A549 (cell line): ENCODE measurements around the gene NEDD4L. TPM values are rescaled to one million over a fixed set of nuclear protein-coding genes. Genes with fewer than 3 reads are reported as not detected.

ENCODE experiments used
- ATAC-seq, 2 experiments: fragments of 200-7000 bp in 1 of 2; fragments of >200 bp in 1 of 2; cut with Nextera tagmentation in 1 of 2; cut with Tn5 transposase in 1 of 2; 3 replicates each; pipeline versions ENCODE4 v1.8.0 to v1.9.1; 2018 to 2020; ENCODE audit warnings: mild to moderate bottlenecking in 1 of 2, moderate library complexity in 1 of 2
- CTCF ChIA-PET: fragments of 300-600 bp; sonication (Branson Sonifier 250); formaldehyde crosslinking; extraction: SDS; loops from one replicate; lab custom pipeline; 2021; ENCODE audit warnings: antibody characterized with exemption, inconsistent platforms; lab: Yijun Ruan, JAX
- POLR2A ChIA-PET: fragments of 350-600 bp; formaldehyde crosslinking; extraction: SDS; loops from one replicate; lab custom pipeline; 2021; ENCODE audit warnings: antibody characterized with exemption, inconsistent platforms; lab: Yijun Ruan, JAX
- DNase-seq, 2 experiments: peaks; one replicate each; pipeline versions ENCODE4 v3.0.0 to v3.0.0-alpha.2; 2011 to 2016; ENCODE audit warnings: low read depth in 1 of 2, low spot score in 1 of 2
- FAIRE-seq: peaks from 2 replicates; lab custom pipeline; 2011; peaks lifted over from hg19 to GRCh38; lab: Jason Lieb, UNC
- H3K27ac ChIP-seq, 2 experiments: fragments of >200 bp; sonication (Bioruptor Twin); formaldehyde crosslinking; 3 replicates each; pipeline ENCODE4 v1.5.1; 2016 to 2017
- H3K4me1 ChIP-seq: fragments of >200 bp; sonication (Bioruptor Twin); formaldehyde crosslinking; 3 replicates; pipeline ENCODE4 v1.6.1; 2016
- H3K4me2 ChIP-seq: fragments of >200 bp; sonication (Bioruptor Twin); formaldehyde crosslinking; 3 replicates; pipeline ENCODE4 v1.6.1; 2016
- H3K4me3 ChIP-seq: fragments of >200 bp; sonication (Bioruptor Twin); formaldehyde crosslinking; 3 replicates; pipeline ENCODE4 v1.5.1; 2016
- H3K9me3 ChIP-seq: fragments of >200 bp; sonication (Bioruptor Twin); formaldehyde crosslinking; 3 replicates; pipeline ENCODE4 v1.6.1; 2016
- BCL3 ChIP-seq: fragments of >200 bp; sonication (Bioruptor Twin); formaldehyde crosslinking; IDR thresholded peaks from 3 replicates; pipeline ENCODE4 v1.6.1; 2016
- BHLHE40 ChIP-seq: IDR thresholded peaks from 2 replicates; pipeline ENCODE4 v1.6.1; 2012; ENCODE audit warnings: low read depth, low read length, inconsistent platforms
- CBX2 ChIP-seq: fragments of 200-600 bp; sonication (generic); IDR thresholded peaks from 2 replicates; pipeline ENCODE4 v1.6.1; 2016; ENCODE audit warnings: low read depth, mild to moderate bottlenecking, borderline replicate concordance
- CBX8 ChIP-seq: fragments of 200-600 bp; sonication (generic); IDR thresholded peaks from 2 replicates; pipeline ENCODE4 v1.6.1; 2016
- CEBPB ChIP-seq, 2 experiments: fragments of >200 bp in 1 of 2; sonication (Bioruptor Twin) in 1 of 2; formaldehyde crosslinking in 1 of 2; IDR thresholded peaks; 2 replicates each; pipeline ENCODE4 v1.6.1; 2012 to 2016
- ELK1 ChIP-seq: fragments of 150-350 bp; IDR thresholded peaks from 2 replicates; pipeline ENCODE4 v1.6.1; 2014; ENCODE audit warnings: low read depth, mild to moderate bottlenecking, low read length
- FOSB ChIP-seq: fragments of 250-450 bp; sonication (Bioruptor Pico); IDR thresholded peaks from 2 replicates; pipeline ENCODE4 v1.5.0; 2020; ENCODE audit warnings: mild to moderate bottlenecking, moderate library complexity
- FOSL2 ChIP-seq, 2 experiments: fragments of 450-650 bp in 1 of 2; fragments of >200 bp in 1 of 2; sonication (Bioruptor Twin) in 1 of 2; formaldehyde crosslinking; IDR thresholded peaks; 2 replicates each; pipeline versions ENCODE4 v1.5.0 to v1.6.1; 2016 to 2020; ENCODE audit warnings: mild to moderate bottlenecking in 1 of 2, moderate library complexity in 1 of 2
- GATA3 ChIP-seq: IDR thresholded peaks from 2 replicates; pipeline ENCODE4 v1.6.1; 2012; ENCODE audit warnings: borderline replicate concordance
- HDAC2 ChIP-seq: fragments of 200-600 bp; sonication (generic); IDR thresholded peaks from 2 replicates; pipeline ENCODE4 v1.6.1; 2016
- HEYL ChIP-seq: fragments of 250-450 bp; sonication (Bioruptor Pico); IDR thresholded peaks from 2 replicates; pipeline ENCODE4 v1.8.0; 2021; ENCODE audit warnings: mild to moderate bottlenecking, moderate library complexity
- HOXA7 ChIP-seq: fragments of 250-450 bp; sonication (Bioruptor Pico); IDR thresholded peaks from 2 replicates; pipeline ENCODE4 v1.5.0; 2020; ENCODE audit warnings: mild to moderate bottlenecking, moderate library complexity
- HOXB5 ChIP-seq: fragments of 250-450 bp; sonication (Bioruptor Pico); IDR thresholded peaks from 2 replicates; pipeline ENCODE4 v1.5.0; 2020; ENCODE audit warnings: mild to moderate bottlenecking, moderate library complexity
- JUNB ChIP-seq: fragments of >200 bp; sonication (Bioruptor Twin); formaldehyde crosslinking; IDR thresholded peaks from 2 replicates; pipeline ENCODE4 v1.6.1; 2016
- KDM1A ChIP-seq: fragments of 200-600 bp; sonication (generic); IDR thresholded peaks from 2 replicates; pipeline ENCODE4 v1.6.1; 2016; ENCODE audit warnings: low read depth, mild to moderate bottlenecking
- MAFK ChIP-seq: fragments of 450-650 bp; IDR thresholded peaks from 2 replicates; pipeline ENCODE4 v1.6.1; 2014; ENCODE audit not compliant: partially characterized antibody
- MAX ChIP-seq: IDR thresholded peaks from 2 replicates; pipeline ENCODE4 v1.6.1; 2012
- MAZ ChIP-seq: fragments of 150-350 bp; IDR thresholded peaks from 2 replicates; pipeline ENCODE4 v1.6.1; 2014; ENCODE audit warnings: antibody characterized with exemption, low read depth, low read length, borderline replicate concordance
- NR3C1 ChIP-seq: fragments of >200 bp; sonication (Bioruptor Twin); formaldehyde crosslinking; IDR thresholded peaks from 3 replicates; pipeline ENCODE4 v1.6.1; 2017
- PHF8 ChIP-seq: fragments of 200-600 bp; sonication (generic); IDR thresholded peaks from 2 replicates; pipeline ENCODE4 v1.6.1; 2016; ENCODE audit warnings: low read depth, mild to moderate bottlenecking, antibody characterized with exemption, moderate library complexity, borderline replicate concordance
- POLR2A ChIP-seq: IDR thresholded peaks from 2 replicates; pipeline ENCODE4 v1.6.1; 2012; ENCODE audit warnings: mild to moderate bottlenecking, low read length
- RFX5 ChIP-seq: fragments of 450-650 bp; IDR thresholded peaks from 2 replicates; pipeline ENCODE4 v1.7.1; 2014; ENCODE audit warnings: antibody characterized with exemption, mild to moderate bottlenecking, moderate library complexity
- RNF2 ChIP-seq: fragments of 200-600 bp; sonication (generic); IDR thresholded peaks from 2 replicates; pipeline ENCODE4 v1.6.1; 2016; ENCODE audit warnings: low read depth, mild to moderate bottlenecking, antibody characterized with exemption, moderate library complexity, borderline replicate concordance
- SMC3 ChIP-seq: fragments of >200 bp; sonication (Bioruptor Twin); formaldehyde crosslinking; IDR thresholded peaks from 3 replicates; pipeline ENCODE4 v1.6.1; 2018; ENCODE audit warnings: inconsistent platforms
- ZFP36 ChIP-seq: fragments of 450-650 bp; IDR thresholded peaks from 2 replicates; pipeline ENCODE4 v1.6.1; 2014; ENCODE audit warnings: borderline replicate concordance; ENCODE audit not compliant: partially characterized antibody
- ZSCAN20 ChIP-seq: fragments of 250-450 bp; sonication (Bioruptor Pico); IDR thresholded peaks from 2 replicates; pipeline ENCODE4 v1.8.0; 2022; ENCODE audit warnings: mild to moderate bottlenecking, moderate library complexity
- WGBS: methylation state at CpG from one replicate; pipeline ENCODE4 v1.1.6; 2017; ENCODE audit errors: missing lambda C conversion rate; 5-methylcytosine and 5-hydroxymethylcytosine counted together
- polyA plus RNA-seq, 4 experiments: library from polyadenylated mRNA; depleted of rRNA in 3 of 4; stranded (reverse); fragments of >200 nt; fragmentation: RNase III in 1 of 4; extraction: RNeasy Plus Mini Kit Qiagen cat#74134 plus additional on column Dnase treatment in 1 of 4; gene quantifications; 2 replicates in 3 of 4; 3 replicates in 1 of 4; pipeline ENCODE4 v1.2.3, GENCODE V29; 2011 to 2017
- TF ChIP-seq, protein P1 (sequence below): fragments of 200-600 bp; sonication (generic); IDR thresholded peaks from 2 replicates; pipeline ENCODE4 v1.6.1; 2016; ENCODE audit warnings: antibody characterized with exemption, mild to moderate bottlenecking, moderate library complexity
- TF ChIP-seq, protein P2 (sequence below): fragments of 250-450 bp; sonication (Bioruptor Pico); IDR thresholded peaks from 2 replicates; pipeline ENCODE4 v1.5.0; 2021; ENCODE audit warnings: mild to moderate bottlenecking, moderate library complexity, borderline replicate concordance

NEDD4L gene
- polyA plus RNA-seq, 2 of the 4 experiments (the other 2 are of a cell fraction), result 18.0 to 36.5 TPM

DNA sequence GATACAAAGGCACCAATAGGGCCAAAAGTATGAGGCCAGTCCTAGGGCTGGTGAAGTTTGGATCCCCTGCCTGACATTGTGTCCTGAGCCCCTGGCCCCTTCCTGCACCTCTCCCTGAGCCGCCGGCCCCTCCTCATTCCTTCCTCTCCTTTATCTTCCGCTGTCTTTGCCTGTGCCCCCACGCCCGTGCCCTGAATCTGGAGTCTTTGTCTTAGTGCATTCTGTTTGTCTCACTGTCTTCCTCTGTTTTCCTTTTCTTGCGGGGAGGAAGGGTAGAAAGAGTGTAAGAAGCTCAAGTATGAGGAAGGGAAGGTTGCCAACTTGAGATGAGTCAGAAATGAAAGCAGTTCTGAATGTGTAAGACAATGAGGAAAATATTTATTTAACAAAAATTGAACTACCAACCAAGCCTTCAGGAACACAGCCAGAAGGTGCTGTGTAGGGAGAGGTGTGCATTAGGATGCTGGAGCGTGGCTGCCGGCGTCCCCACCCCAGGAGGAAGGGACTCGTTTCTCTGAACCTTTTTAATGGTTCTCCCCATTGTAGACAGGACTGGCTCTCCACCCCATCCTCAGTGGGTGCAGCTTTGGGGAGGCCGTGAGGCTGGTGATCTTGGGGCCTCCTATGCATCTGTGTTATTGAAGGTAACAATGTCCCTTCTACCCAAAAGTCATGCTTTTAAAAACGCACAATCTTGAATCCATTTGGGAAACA, 133.1 kb downstream of the NEDD4L start:
- POLR2A ChIA-PET, result no interaction called here
- Histone ChIP-seq H3K4me2 (peak overlapping the region; percentile 79), H3K4me3 (peak overlapping the region; percentile 31; the same call in 1 of the 3 replicates), H3K9me3 (no peaks in the 10 kb centered on the region), H3K27ac (peak overlapping the region; percentile 63 to 83), H3K4me1 (peaks cover 56% of the 10 kb centered on the region)
- FAIRE-seq (no peak), DNase-seq (peak in 1 of 2 experiments; percentile 70), ATAC-seq (peak; percentile 71 to 76)
- WGBS, result 1% methylated on average over 12 of the region's 12 CpGs
- CTCF ChIA-PET, result interaction anchor here (0.8 to 2.1 kb wide), 6 partner anchors 12 to 295 kb away, joined by 3 to 6 read pairs (median 4); partner anchors contain the start of gene NEDD4L
- no peak for TF ChIP-seq SMC3
- no peak for TF ChIP-seq RFX5
- no peak for TF ChIP-seq HDAC2
- no peak for TF ChIP-seq BHLHE40
- peak; percentile 22; the same call in 1 of the 2 replicates for TF ChIP-seq MAX
- peak in 1 of 2 experiments; percentile 12; a peak in 1 of 4 replicates for TF ChIP-seq CEBPB (IDR thresholded peaks at IDR 0.05)
- TF ChIP-seq HEYL (CRISPR knock-in tag), result no peak
- TF ChIP-seq FOSL2 (IDR thresholded peaks at IDR 0.05), result no peak
- TF ChIP-seq FOSL2 (CRISPR knock-in tag; IDR thresholded peaks at IDR 0.05), result peak; percentile 63
- TF ChIP-seq POLR2A, result no peak
- no peak for TF ChIP-seq HOXB5 (CRISPR knock-in tag)
- no peak for TF ChIP-seq BCL3
- TF ChIP-seq, protein P1, sequence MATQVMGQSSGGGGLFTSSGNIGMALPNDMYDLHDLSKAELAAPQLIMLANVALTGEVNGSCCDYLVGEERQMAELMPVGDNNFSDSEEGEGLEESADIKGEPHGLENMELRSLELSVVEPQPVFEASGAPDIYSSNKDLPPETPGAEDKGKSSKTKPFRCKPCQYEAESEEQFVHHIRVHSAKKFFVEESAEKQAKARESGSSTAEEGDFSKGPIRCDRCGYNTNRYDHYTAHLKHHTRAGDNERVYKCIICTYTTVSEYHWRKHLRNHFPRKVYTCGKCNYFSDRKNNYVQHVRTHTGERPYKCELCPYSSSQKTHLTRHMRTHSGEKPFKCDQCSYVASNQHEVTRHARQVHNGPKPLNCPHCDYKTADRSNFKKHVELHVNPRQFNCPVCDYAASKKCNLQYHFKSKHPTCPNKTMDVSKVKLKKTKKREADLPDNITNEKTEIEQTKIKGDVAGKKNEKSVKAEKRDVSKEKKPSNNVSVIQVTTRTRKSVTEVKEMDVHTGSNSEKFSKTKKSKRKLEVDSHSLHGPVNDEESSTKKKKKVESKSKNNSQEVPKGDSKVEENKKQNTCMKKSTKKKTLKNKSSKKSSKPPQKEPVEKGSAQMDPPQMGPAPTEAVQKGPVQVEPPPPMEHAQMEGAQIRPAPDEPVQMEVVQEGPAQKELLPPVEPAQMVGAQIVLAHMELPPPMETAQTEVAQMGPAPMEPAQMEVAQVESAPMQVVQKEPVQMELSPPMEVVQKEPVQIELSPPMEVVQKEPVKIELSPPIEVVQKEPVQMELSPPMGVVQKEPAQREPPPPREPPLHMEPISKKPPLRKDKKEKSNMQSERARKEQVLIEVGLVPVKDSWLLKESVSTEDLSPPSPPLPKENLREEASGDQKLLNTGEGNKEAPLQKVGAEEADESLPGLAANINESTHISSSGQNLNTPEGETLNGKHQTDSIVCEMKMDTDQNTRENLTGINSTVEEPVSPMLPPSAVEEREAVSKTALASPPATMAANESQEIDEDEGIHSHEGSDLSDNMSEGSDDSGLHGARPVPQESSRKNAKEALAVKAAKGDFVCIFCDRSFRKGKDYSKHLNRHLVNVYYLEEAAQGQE, result no peak
- no peak for TF ChIP-seq MAZ
- no peak for TF ChIP-seq RNF2
- TF ChIP-seq ELK1, result no peak
- no peak for TF ChIP-seq ZSCAN20 (CRISPR knock-in tag)
- no peak for TF ChIP-seq KDM1A
- TF ChIP-seq, protein P2, sequence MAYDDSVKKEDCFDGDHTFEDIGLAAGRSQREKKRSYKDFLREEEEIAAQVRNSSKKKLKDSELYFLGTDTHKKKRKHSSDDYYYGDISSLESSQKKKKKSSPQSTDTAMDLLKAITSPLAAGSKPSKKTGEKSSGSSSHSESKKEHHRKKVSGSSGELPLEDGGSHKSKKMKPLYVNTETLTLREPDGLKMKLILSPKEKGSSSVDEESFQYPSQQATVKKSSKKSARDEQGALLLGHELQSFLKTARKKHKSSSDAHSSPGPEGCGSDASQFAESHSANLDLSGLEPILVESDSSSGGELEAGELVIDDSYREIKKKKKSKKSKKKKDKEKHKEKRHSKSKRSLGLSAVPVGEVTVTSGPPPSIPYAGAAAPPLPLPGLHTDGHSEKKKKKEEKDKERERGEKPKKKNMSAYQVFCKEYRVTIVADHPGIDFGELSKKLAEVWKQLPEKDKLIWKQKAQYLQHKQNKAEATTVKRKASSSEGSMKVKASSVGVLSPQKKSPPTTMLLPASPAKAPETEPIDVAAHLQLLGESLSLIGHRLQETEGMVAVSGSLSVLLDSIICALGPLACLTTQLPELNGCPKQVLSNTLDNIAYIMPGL (CRISPR knock-in tag), result no peak
- no peak for TF ChIP-seq NR3C1
- TF ChIP-seq ZFP36, result no peak
- TF ChIP-seq PHF8, result no peak
- no peak for TF ChIP-seq CBX8
- TF ChIP-seq HOXA7 (CRISPR knock-in tag), result no peak
- TF ChIP-seq JUNB, result peak; percentile 23; the same call in 1 of the 2 replicates
- no peak for TF ChIP-seq CBX2
- TF ChIP-seq MAFK, result no peak
- TF ChIP-seq GATA3, result peak; percentile 53; the same call in 1 of the 2 replicates
- TF ChIP-seq FOSB (CRISPR knock-in tag), result no peak
